H9 (cell line): ENCODE measurements around the gene DHODH. TPM values are rescaled to one million over a fixed set of nuclear protein-coding genes. Genes with fewer than 3 reads are reported as not detected.

Experiments used
- DNase-seq: peaks from one replicate; pipeline ENCODE4 v3.0.0-alpha.2; 2017
- H2AFZ ChIP-seq: one replicate; pipeline ENCODE4 v1.6.1; 2013; ENCODE audit warnings: mild to moderate bottlenecking, low read length, control low read depth, moderate library complexity
- H2AK5ac ChIP-seq: 2 replicates; pipeline ENCODE4 v1.6.1; 2013; ENCODE audit warnings: low read length, control low read depth, mixed read lengths; ENCODE audit not compliant: insufficient read length
- H2BK120ac ChIP-seq: one replicate; pipeline ENCODE4 v1.6.1; 2013; ENCODE audit warnings: low read depth, mild to moderate bottlenecking, low read length, control low read depth, inconsistent platforms; ENCODE audit not compliant: poor library complexity, severe bottlenecking
- H2BK12ac ChIP-seq: 2 replicates; pipeline ENCODE4 v1.6.1; 2013; ENCODE audit warnings: low read length, control low read depth, mixed read lengths, low read depth; ENCODE audit not compliant: insufficient read length
- H2BK15ac ChIP-seq: 2 replicates; pipeline ENCODE4 v1.6.1; 2013; ENCODE audit warnings: low read depth, low read length, control low read depth
- H2BK20ac ChIP-seq: one replicate; pipeline ENCODE4 v1.6.1; 2013; ENCODE audit warnings: low read depth, mild to moderate bottlenecking, low read length, control low read depth, inconsistent platforms; ENCODE audit not compliant: poor library complexity, severe bottlenecking
- H2BK5ac ChIP-seq: 2 replicates; pipeline ENCODE4 v1.6.1; 2013; ENCODE audit warnings: low read length, control low read depth, mixed read lengths; ENCODE audit not compliant: insufficient read length
- H3K14ac ChIP-seq: 2 replicates; pipeline ENCODE4 v1.6.1; 2013; ENCODE audit warnings: low read length, control low read depth; ENCODE audit not compliant: insufficient read depth
- H3K18ac ChIP-seq: 2 replicates; pipeline ENCODE4 v1.6.1; 2013; ENCODE audit warnings: low read depth, mild to moderate bottlenecking, mixed read lengths, low read length, control low read depth; ENCODE audit not compliant: insufficient read length
- H3K23ac ChIP-seq: 2 replicates; pipeline ENCODE4 v1.6.1; 2013; ENCODE audit warnings: low read length, control low read depth, mixed read lengths, low read depth; ENCODE audit not compliant: insufficient read length
- H3K23me2 ChIP-seq: 2 replicates; pipeline ENCODE4 v1.6.1; 2013; ENCODE audit warnings: low read depth, mild to moderate bottlenecking, mixed read lengths, low read length, control low read depth; ENCODE audit not compliant: insufficient read length, poor library complexity, severe bottlenecking
- H3K27ac ChIP-seq: 2 replicates; pipeline ENCODE4 v1.5.1; 2013; ENCODE audit warnings: low read length, control low read depth, mixed read lengths, low read depth; ENCODE audit not compliant: insufficient read length
- H3K27me3 ChIP-seq: 2 replicates; pipeline ENCODE4 v1.6.1; 2013; ENCODE audit warnings: low read length, control low read depth, inconsistent platforms; ENCODE audit not compliant: insufficient read depth
- H3K4ac ChIP-seq: 2 replicates; pipeline ENCODE4 v1.6.1; 2013; ENCODE audit warnings: low read depth, mild to moderate bottlenecking, control low read depth, inconsistent platforms, low read length, moderate library complexity
- H3K4me1 ChIP-seq: 2 replicates; pipeline ENCODE4 v1.6.1; 2013; ENCODE audit warnings: low read length, control low read depth, inconsistent platforms; ENCODE audit not compliant: insufficient read depth
- H3K4me2 ChIP-seq: 2 replicates; pipeline ENCODE4 v1.6.1; 2013; ENCODE audit warnings: low read length, control low read depth, mixed read lengths; ENCODE audit not compliant: insufficient read length, insufficient read depth
- H3K56ac ChIP-seq: 2 replicates; pipeline ENCODE4 v1.6.1; 2013; ENCODE audit warnings: low read depth, mild to moderate bottlenecking, mixed read lengths, low read length, control low read depth; ENCODE audit not compliant: insufficient read length
- H3K79me1 ChIP-seq: 2 replicates; pipeline ENCODE4 v1.6.1; 2013; ENCODE audit warnings: low read depth, mild to moderate bottlenecking, moderate library complexity, low read length, control low read depth, inconsistent platforms; ENCODE audit not compliant: insufficient read depth, poor library complexity, severe bottlenecking
- H3K79me2 ChIP-seq: 2 replicates; pipeline ENCODE4 v1.6.1; 2013; ENCODE audit warnings: low read length, control low read depth, inconsistent platforms; ENCODE audit not compliant: insufficient read depth
- H3K9ac ChIP-seq: 2 replicates; pipeline ENCODE4 v1.6.1; 2013; ENCODE audit warnings: low read length, control low read depth, mixed read lengths; ENCODE audit not compliant: insufficient read length; ENCODE audit errors: extremely low read depth
- H3K9me3 ChIP-seq: one replicate; pipeline ENCODE4 v1.6.1; 2013; ENCODE audit warnings: low read depth, low read length, inconsistent platforms; ENCODE audit not compliant: control insufficient read depth
- H3T11ph ChIP-seq: one replicate; pipeline ENCODE4 v1.6.1; 2013; ENCODE audit warnings: mild to moderate bottlenecking, low read length, control low read depth, inconsistent platforms
- H4K20me1 ChIP-seq: one replicate; pipeline ENCODE4 v1.6.1; 2013; ENCODE audit not compliant: control insufficient read depth, insufficient read length, insufficient read depth
- H4K5ac ChIP-seq: 2 replicates; pipeline ENCODE4 v1.6.1; 2013; ENCODE audit warnings: low read depth, mild to moderate bottlenecking, mixed read lengths, low read length, control low read depth; ENCODE audit not compliant: insufficient read length
- H4K8ac ChIP-seq: replicated peaks from 2 replicates; pipeline ENCODE4 v1.6.1; 2013; ENCODE audit warnings: low read length, control low read depth, mixed read lengths, low read depth; ENCODE audit not compliant: insufficient read length
- H4K91ac ChIP-seq: 2 replicates; pipeline ENCODE4 v1.6.1; 2013; ENCODE audit warnings: low read depth, mild to moderate bottlenecking, moderate library complexity, mixed read lengths, low read length, control low read depth; ENCODE audit not compliant: insufficient read length
- H3K27ac Mint-ChIP-seq, 3 experiments: 2 replicates in 2 of 3; 3 replicates in 1 of 3; pipeline ENCODE4 v1.8.0; 2020 to 2021; ENCODE audit warnings: mixed read lengths in 3 of 3, mild to moderate bottlenecking in 1 of 3, moderate library complexity in 1 of 3
- H3K27me3 Mint-ChIP-seq: 2 replicates; pipeline ENCODE4 v1.8.0; 2021; ENCODE audit warnings: low read depth, mild to moderate bottlenecking, moderate library complexity, mixed read lengths
- H3K36me3 Mint-ChIP-seq, 3 experiments: 2 replicates in 2 of 3; 3 replicates in 1 of 3; pipeline ENCODE4 v1.8.0; 2020 to 2021; ENCODE audit warnings: low read depth in 3 of 3, mixed read lengths in 3 of 3; ENCODE audit not compliant: insufficient read depth in 1 of 3
- H3K4me1 Mint-ChIP-seq, 2 experiments: 2 replicates each; pipeline ENCODE4 v1.8.0; 2020; ENCODE audit warnings: mixed read lengths in 2 of 2
- H3K4me3 Mint-ChIP-seq, 2 experiments: 2 replicates in 1 of 2; 3 replicates in 1 of 2; pipeline ENCODE4 v1.8.0; 2020 to 2021; ENCODE audit warnings: mild to moderate bottlenecking in 2 of 2, mixed read lengths in 2 of 2, moderate library complexity in 1 of 2
- H3K9me3 Mint-ChIP-seq, 2 experiments: 2 replicates in 1 of 2; 3 replicates in 1 of 2; pipeline ENCODE4 v1.8.0; 2020; ENCODE audit warnings: mild to moderate bottlenecking in 2 of 2, mixed read lengths in 2 of 2, moderate library complexity in 1 of 2
- WGBS: extraction: QIAGEN DNeasy Blood & Tissue Kit; methylation state at CpG from one replicate; pipeline ENCODE4 v1.1.7; 2013; ENCODE audit warnings: missing lambda C conversion rate, low lambda C conversion rate, mixed read lengths; ENCODE audit not compliant: insufficient read length; ENCODE audit errors: extremely low coverage; 5-methylcytosine and 5-hydroxymethylcytosine counted together
- total RNA-seq: library from RNA; stranded (reverse); gene quantifications from 2 replicates; pipeline ENCODE4 v1.2.1, GENCODE V29; 2021
- TF ChIP-seq, protein P1 (sequence below): fragments of 200-600 bp; sonication (generic); conservative IDR thresholded peaks from 3 replicates; pipeline ENCODE4 v1.8.0; 2021; ENCODE audit warnings: antibody characterized with exemption, mild to moderate bottlenecking

Gene DHODH
- total RNA-seq, 1 experiment from 2014 or later: 16.4 TPM

- Histone ChIP-seq H4K5ac (no peak overlapping the region), H3K56ac (no peak overlapping the region), H2BK15ac (no peak overlapping the region), H3K4ac (no peak overlapping the region), H4K8ac (no peak overlapping the region), H3K9me3 (no peaks in the 10 kb centered on the region), H3K4me1 (no peaks in the 10 kb centered on the region), H2BK120ac (no peak overlapping the region), H3K23me2 (no peaks in the 10 kb centered on the region), H3K79me1 (no peaks in the 10 kb centered on the region), H3K27ac (no peak overlapping the region), H2BK20ac (no peak overlapping the region), H2AFZ (no peak overlapping the region), H3K4me2 (no peak overlapping the region), H2BK12ac (no peak overlapping the region), H4K20me1 (no peaks in the 10 kb centered on the region), H2BK5ac (no peak overlapping the region), H3K23ac (no peak overlapping the region), H3K14ac (no peak overlapping the region), H3T11ph (no peak overlapping the region), H4K91ac (no peak overlapping the region), H2AK5ac (no peak overlapping the region), H3K27me3 (no peaks in the 10 kb centered on the region), H3K79me2 (no peaks in the 10 kb centered on the region; the same call in 1 of the 2 replicates), H3K18ac (no peak overlapping the region), H3K9ac (no peak overlapping the region)
- no peak for DNase-seq
- no peak overlapping the region for H3K27ac Mint-ChIP-seq
- TF ChIP-seq, protein P1, sequence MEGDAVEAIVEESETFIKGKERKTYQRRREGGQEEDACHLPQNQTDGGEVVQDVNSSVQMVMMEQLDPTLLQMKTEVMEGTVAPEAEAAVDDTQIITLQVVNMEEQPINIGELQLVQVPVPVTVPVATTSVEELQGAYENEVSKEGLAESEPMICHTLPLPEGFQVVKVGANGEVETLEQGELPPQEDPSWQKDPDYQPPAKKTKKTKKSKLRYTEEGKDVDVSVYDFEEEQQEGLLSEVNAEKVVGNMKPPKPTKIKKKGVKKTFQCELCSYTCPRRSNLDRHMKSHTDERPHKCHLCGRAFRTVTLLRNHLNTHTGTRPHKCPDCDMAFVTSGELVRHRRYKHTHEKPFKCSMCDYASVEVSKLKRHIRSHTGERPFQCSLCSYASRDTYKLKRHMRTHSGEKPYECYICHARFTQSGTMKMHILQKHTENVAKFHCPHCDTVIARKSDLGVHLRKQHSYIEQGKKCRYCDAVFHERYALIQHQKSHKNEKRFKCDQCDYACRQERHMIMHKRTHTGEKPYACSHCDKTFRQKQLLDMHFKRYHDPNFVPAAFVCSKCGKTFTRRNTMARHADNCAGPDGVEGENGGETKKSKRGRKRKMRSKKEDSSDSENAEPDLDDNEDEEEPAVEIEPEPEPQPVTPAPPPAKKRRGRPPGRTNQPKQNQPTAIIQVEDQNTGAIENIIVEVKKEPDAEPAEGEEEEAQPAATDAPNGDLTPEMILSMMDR: no peak
- H3K4me3 Mint-ChIP-seq: no peak overlapping the region
- peaks cover 11 to 16% of the 10 kb centered on the region in 2 experiments for H3K4me1 Mint-ChIP-seq
- no CpG with 5 or more reads among the region's 4 CpGs for WGBS
- H3K27me3 Mint-ChIP-seq: no peaks in the 10 kb centered on the region
- peaks cover 0 to 2% (median 0%) of the 10 kb centered on the region in 3 experiments; a peak in 2 of 7 replicates for H3K36me3 Mint-ChIP-seq
- H3K9me3 Mint-ChIP-seq: no peaks in the 10 kb centered on the region
Measured at GRCh38 chr16:72033437-72033836, 24.9 kb downstream of the DHODH start.
